Neutrophil (primary cell): ENCODE measurements around the gene KREMEN2.
"Not testable (repeated sequence)": the region's sequence is repeated elsewhere in the genome, so short reads cannot be mapped to it uniquely, and the experiment has no call there.

Experiments
- H3K27ac ChIP-seq: fragments of 200-600 bp; sonication (generic); 2 replicates; pipeline ENCODE4 v1.5.1; 2016; ENCODE audit warnings: mild to moderate bottlenecking, moderate library complexity
- H3K27me3 ChIP-seq: fragments of 200-600 bp; sonication (generic); 2 replicates; pipeline ENCODE4 v1.6.0; 2016; ENCODE audit warnings: mild to moderate bottlenecking
- H3K36me3 ChIP-seq: fragments of 200-600 bp; sonication (generic); 2 replicates; pipeline ENCODE4 v1.5.1; 2017
- H3K4me1 ChIP-seq, 2 experiments: fragments of 200-600 bp in 1 of 2; sonication (generic) in 1 of 2; 1 replicate in 1 of 2; 2 replicates in 1 of 2; pipeline versions ENCODE4 v1.5.1 to v1.6.1; 2013 to 2016; ENCODE audit warnings: low read depth in 1 of 2, low read length in 1 of 2, mild to moderate bottlenecking in 1 of 2, moderate library complexity in 1 of 2; ENCODE audit not compliant: control insufficient read depth in 1 of 2, insufficient read depth in 1 of 2
- H3K4me3 ChIP-seq, 2 experiments: fragments of 200-600 bp in 1 of 2; sonication (generic) in 1 of 2; 1 replicate in 1 of 2; 2 replicates in 1 of 2; pipeline ENCODE4 v1.5.1; 2013 to 2016; ENCODE audit warnings: low read depth in 1 of 2, low read length in 1 of 2, mild to moderate bottlenecking in 1 of 2, moderate library complexity in 1 of 2
- H3K9me3 ChIP-seq: fragments of 200-600 bp; sonication (generic); 2 replicates; pipeline ENCODE4 v1.5.1; 2016
- TF ChIP-seq, protein P1 (sequence below): fragments of 200-600 bp; sonication (generic); IDR thresholded peaks from 2 replicates; pipeline ENCODE4 v1.5.1; 2016; ENCODE audit warnings: antibody characterized with exemption

KREMEN2 gene

DNA sequence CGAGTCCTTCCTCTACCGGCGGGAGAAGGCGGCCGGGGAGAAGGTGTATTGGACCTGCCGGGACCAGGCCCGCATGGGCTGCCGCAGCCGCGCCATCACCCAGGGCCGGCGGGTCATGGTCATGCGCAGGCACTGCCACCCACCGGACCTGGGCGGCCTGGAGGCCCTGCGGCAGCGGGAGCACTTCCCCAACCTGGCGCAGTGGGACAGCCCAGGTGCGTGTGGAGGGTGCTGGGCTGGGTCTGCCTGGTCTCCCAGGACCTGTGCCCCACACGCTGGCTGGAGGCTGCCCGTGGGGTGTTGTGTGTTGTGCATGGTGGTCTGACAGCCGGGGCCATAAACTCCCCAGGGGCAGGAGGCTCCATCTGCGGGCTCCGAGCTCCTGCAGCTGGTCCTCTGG, 26.9 kb upstream of the KREMEN2 start:
- Histone ChIP-seq H3K27ac (no peak overlapping the region), H3K36me3 (peaks cover 77% of the 10 kb centered on the region), H3K4me3 (no peak overlapping the region), H3K4me1 (peaks cover 0 to 23% of the 10 kb centered on the region in 2 experiments), H3K9me3 (no peaks in the 10 kb centered on the region), H3K27me3 (no peaks in the 10 kb centered on the region)
- TF ChIP-seq, protein P1, sequence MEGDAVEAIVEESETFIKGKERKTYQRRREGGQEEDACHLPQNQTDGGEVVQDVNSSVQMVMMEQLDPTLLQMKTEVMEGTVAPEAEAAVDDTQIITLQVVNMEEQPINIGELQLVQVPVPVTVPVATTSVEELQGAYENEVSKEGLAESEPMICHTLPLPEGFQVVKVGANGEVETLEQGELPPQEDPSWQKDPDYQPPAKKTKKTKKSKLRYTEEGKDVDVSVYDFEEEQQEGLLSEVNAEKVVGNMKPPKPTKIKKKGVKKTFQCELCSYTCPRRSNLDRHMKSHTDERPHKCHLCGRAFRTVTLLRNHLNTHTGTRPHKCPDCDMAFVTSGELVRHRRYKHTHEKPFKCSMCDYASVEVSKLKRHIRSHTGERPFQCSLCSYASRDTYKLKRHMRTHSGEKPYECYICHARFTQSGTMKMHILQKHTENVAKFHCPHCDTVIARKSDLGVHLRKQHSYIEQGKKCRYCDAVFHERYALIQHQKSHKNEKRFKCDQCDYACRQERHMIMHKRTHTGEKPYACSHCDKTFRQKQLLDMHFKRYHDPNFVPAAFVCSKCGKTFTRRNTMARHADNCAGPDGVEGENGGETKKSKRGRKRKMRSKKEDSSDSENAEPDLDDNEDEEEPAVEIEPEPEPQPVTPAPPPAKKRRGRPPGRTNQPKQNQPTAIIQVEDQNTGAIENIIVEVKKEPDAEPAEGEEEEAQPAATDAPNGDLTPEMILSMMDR, result no peak

DNA sequence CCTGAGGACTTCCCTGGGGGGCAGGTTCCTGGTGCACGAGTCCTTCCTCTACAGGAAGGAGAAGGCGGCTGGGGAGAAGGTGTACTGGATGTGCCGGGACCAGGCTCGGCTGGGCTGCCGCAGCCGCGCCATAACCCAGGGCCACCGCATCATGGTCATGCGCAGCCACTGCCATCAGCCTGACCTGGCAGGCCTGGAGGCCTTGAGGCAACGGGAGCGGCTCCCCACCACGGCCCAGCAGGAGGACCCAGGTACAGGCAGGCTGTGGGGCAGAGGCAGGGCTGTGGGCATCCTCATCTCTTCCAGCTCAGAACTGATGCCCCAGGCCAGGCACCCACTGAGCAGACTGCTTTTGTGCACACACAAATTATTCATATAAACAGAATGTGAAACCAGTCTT, 25.9 kb upstream of the KREMEN2 start:
- Histone ChIP-seq H3K9me3 (no peaks in the 10 kb centered on the region), H3K27me3 (no peaks in the 10 kb centered on the region), H3K4me3 (no peak overlapping the region), H3K4me1 (peaks cover 0 to 23% of the 10 kb centered on the region in 2 experiments), H3K27ac (no peak overlapping the region), H3K36me3 (peaks cover 79% of the 10 kb centered on the region)
- TF ChIP-seq, protein P1, result no peak

- Histone ChIP-seq H3K4me3 (no peak overlapping the region), H3K9me3 (no peaks in the 10 kb centered on the region), H3K4me1 (peaks cover 0 to 19% of the 10 kb centered on the region in 2 experiments), H3K27ac (no peak overlapping the region), H3K36me3 (peaks cover 74% of the 10 kb centered on the region), H3K27me3 (no peaks in the 10 kb centered on the region)
- TF ChIP-seq, protein P1, result no peak
Observed at GRCh38 chr16:2939968-2940367, 24.1 kb upstream of the KREMEN2 start.

DNA sequence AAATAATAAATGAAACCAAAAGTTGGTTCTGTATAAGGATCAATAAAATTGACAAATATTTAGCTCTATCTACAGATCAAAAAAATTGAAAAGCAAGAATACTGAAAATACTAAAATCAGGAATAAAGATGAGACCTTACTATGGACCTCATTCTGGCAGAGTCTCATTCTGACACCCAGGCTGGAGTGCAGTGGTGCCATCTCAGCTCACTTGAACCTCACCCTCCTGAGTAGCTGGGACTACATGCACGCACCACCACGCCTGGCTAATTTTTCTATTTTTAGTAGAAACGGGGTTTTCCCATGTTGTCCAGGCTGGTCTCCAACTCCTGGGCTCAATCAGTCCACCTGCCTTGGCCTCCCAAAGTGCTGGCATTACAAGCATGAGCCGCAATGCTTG, 22.0 kb upstream of the KREMEN2 start:
- TF ChIP-seq, protein P1, result no peak
- H3K36me3 ChIP-seq, result peaks cover 55% of the 10 kb centered on the region
- no peak overlapping the region for H3K27ac ChIP-seq
- H3K27me3 ChIP-seq, result no peaks in the 10 kb centered on the region
- H3K4me3 ChIP-seq, result no peak overlapping the region
- H3K9me3 ChIP-seq, result no peaks in the 10 kb centered on the region
- H3K4me1 ChIP-seq, result peaks cover 0 to 10% of the 10 kb centered on the region in 2 experiments

GRCh38 chr16:2943716-2944115, 20.4 kb upstream of the KREMEN2 start:
- not testable (repeated sequence) for H3K4me3 ChIP-seq, H3K4me1 ChIP-seq, H3K27ac ChIP-seq, H3K27me3 ChIP-seq, H3K9me3 ChIP-seq
- H3K36me3 ChIP-seq, result peaks cover 43% of the 10 kb centered on the region

GRCh38 chr16:2946649-2947048, 17.4 kb upstream of the KREMEN2 start:
- no peak overlapping the region for H3K27ac ChIP-seq
- no peaks in the 10 kb centered on the region for H3K4me1 ChIP-seq
- no peaks in the 10 kb centered on the region for H3K27me3 ChIP-seq
- peaks cover 46% of the 10 kb centered on the region for H3K36me3 ChIP-seq
- H3K9me3 ChIP-seq, result no peaks in the 10 kb centered on the region
- H3K4me3 ChIP-seq, result no peak overlapping the region
- TF ChIP-seq, protein P1, result no peak
